Transverse colon (tissue), 3 donors: ENCODE results near the gene SYNE2.

Experiments used
- CTCF ChIP-seq, 5 experiments: fragments of 200-600 bp in 3 of 5; fragments of 450-650 bp in 2 of 5; sonication (generic) in 3 of 5; IDR thresholded peaks; 1 replicate in 2 of 5; 2 replicates in 3 of 5; pipeline ENCODE4 v1.5.1; 2016 to 2017; ENCODE audit warnings: antibody characterized with exemption in 5 of 5, inconsistent platforms in 3 of 5, mild to moderate bottlenecking in 2 of 5, moderate library complexity in 1 of 5
- EP300 ChIP-seq: sonication (generic); formaldehyde crosslinking; IDR thresholded peaks from one replicate; pipeline ENCODE4 v1.6.1; 2017; ENCODE audit warnings: antibody characterized with exemption, low read depth
- POLR2A ChIP-seq: fragments of 450-650 bp; IDR thresholded peaks from one replicate; pipeline ENCODE4 v1.6.1; 2016; ENCODE audit warnings: antibody characterized with exemption, mild to moderate bottlenecking, moderate library complexity

GRCh38 chr14:63912286-63912685 lies 59.5 kb downstream of the SYNE2 start:
- TF ChIP-seq CTCF (IDR thresholded peaks at IDR 0.05) (no peak), EP300 (no peak), POLR2A (no peak)
